Stimulated activated CD8-positive, alpha-beta memory T cell treated with anti-CD3 and anti-CD28 coated beads, Interleukin-7, amount 100 ng/mL, for 1 hour (primary cell): ENCODE data around the gene ITM2C.

Source experiments
- DNase-seq, 2 donors: peaks; one replicate each; pipeline ENCODE4 v3.0.0-alpha.2; 2020; ENCODE audit warnings: low read depth in 2 of 2

ITM2C gene, protein sequence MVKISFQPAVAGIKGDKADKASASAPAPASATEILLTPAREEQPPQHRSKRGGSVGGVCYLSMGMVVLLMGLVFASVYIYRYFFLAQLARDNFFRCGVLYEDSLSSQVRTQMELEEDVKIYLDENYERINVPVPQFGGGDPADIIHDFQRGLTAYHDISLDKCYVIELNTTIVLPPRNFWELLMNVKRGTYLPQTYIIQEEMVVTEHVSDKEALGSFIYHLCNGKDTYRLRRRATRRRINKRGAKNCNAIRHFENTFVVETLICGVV

GRCh38 chr2:230864605-230865306 lies at the start of gene ITM2C:
Gene ITM2C, plus strand, starts transcription at chr2:230864942. Its CDS starts 84 bp downstream, at chr2:230865026.
- peak; percentile 44 to 56 for DNase-seq

- no peak for DNase-seq
Measured at GRCh38 chr2:230815088-230815487, 49.7 kb upstream of the ITM2C start.

- DNase-seq = no peak
Measured at GRCh38 chr2:230816735-230817134, 48.0 kb upstream of the ITM2C start.

DNA sequence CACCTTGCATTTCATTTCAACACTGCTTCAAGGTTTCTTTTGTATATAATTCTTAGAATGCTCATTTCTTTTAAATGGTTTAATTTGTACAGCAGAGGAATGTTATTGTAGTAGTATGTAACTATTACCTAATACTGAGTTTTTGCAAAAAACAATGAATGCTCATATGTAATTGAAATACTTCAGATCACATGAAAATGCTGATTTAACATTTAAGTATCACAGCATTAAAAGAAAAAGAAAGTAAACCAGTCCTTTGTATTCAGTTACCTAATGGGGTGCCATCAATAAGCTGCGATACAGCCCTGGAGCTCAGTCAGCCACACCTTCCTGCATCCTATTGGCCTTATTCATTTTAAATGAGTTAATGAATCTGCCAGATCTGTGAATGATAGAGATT lies 45.3 kb upstream of the ITM2C start:
- DNase-seq = no peak

DNA sequence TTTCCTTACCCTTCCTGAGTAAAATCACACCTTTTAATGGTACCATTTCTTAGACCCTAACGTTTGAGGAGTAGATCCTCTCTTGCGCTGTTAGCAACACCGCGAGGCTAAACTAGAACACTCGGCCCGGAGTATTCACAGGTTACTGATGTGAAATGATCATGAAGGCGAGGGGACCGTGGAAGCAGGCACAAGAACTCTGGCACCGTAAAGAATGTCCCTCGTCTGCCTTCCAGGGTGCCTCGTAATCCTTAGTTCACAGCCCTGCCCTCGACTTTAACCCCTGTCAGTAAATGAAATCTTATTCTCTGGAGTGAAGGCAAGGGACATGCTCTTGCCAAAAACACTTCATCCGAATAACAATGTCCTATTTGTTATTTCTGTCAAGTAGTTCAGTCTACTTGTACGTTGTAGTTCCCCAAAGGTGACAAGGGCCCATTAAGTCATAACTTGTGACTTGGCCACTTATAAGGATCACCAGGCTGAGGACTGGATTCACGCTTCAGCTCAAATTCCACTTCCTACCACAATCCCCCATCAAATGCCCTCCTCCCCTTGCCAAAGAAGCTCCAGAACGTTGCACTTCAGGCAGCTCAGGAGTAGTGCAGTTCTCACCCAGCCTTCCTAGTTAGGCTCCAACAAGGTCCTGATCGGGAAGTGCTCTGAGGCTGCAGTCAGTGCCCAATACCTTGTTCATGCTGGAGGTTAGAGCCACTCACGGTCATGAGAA lies 43.3 kb upstream of the ITM2C start:
- no peak for DNase-seq

DNA sequence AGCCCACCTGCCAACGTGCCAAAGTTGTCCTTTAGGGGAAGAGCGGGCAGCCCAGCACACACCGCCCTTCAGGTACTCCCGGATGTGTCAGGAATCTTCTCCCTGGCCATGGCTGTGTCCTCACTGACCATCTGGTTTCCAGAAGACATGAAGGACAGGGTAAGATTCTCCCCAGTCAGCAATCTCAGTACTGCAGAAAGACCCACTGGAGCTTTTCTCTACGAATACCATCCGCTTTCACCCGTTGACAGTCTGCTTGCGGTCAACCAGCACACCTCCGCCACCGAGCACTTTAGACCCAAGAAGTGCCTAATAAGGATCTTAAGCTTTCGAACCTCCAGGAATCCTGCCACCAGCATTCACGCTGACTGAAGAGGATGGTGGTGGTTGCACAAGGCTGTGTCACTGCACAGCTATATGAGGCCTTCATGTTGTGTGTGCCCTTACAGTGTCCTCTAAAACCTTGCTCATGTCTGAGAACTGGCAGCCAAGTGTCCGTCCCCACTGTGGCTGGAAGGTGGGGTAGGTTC lies 42.7 kb upstream of the ITM2C start:
- DNase-seq = no peak

- no peak for DNase-seq
Measured at GRCh38 chr2:230823264-230823964, 41.3 kb upstream of the ITM2C start.

DNA sequence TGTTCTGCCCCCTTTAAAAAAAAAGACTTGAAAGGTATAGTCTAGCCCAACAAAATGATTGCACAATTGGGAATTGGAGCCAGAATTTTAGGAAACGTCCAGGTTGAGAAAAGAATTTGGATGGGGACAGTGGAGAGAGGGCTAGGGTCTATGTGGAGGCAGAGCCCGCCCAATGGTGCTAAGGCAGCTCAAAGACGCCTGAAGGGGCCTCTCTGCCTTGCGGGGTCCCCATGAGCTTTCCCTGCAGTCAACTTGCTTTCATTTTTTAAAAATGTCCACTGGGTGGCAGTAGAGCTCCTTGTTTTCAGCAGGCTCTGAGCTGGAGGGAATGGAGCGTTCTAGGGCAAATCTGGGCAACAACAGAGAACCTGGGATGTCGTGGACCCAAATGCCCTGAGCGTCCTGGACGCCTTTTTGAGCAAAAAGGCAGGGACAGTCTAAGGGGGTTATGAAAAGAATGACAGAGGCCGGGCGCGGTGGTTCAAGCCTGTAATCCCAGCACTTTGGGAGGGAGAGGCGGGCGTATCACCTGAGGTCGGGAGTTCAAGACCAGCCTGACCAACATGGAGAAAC lies 40.2 kb upstream of the ITM2C start:
- DNase-seq = peak; percentile 5 to 12

GRCh38 chr2:230825354-230825753 lies 39.4 kb upstream of the ITM2C start:
- DNase-seq = no peak

DNA sequence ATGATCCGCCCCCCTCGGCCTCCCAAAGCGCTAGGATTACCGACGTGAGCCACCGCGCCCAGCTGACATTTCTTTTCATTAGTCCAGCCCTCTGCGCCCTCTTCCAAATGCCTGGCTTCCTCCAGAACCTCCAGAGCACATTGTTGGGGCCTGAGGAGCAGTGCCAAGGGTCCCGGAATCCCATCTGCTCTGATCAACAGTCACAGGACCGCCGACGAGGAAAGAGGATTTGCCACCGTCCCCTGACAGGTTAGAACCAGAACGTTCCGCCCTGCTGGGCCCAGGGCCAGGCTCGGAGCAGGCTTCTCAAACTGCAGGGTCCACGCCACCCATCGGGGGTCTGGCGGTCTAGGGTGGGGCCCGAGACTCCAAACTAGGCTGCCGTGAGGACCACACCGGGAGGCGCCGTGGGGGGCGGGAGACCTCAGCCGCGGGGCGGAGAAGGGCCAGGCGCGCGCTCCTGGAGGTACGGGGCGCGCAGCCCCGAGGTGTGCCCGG lies 36.9 kb upstream of the ITM2C start:
- no peak for DNase-seq

DNA sequence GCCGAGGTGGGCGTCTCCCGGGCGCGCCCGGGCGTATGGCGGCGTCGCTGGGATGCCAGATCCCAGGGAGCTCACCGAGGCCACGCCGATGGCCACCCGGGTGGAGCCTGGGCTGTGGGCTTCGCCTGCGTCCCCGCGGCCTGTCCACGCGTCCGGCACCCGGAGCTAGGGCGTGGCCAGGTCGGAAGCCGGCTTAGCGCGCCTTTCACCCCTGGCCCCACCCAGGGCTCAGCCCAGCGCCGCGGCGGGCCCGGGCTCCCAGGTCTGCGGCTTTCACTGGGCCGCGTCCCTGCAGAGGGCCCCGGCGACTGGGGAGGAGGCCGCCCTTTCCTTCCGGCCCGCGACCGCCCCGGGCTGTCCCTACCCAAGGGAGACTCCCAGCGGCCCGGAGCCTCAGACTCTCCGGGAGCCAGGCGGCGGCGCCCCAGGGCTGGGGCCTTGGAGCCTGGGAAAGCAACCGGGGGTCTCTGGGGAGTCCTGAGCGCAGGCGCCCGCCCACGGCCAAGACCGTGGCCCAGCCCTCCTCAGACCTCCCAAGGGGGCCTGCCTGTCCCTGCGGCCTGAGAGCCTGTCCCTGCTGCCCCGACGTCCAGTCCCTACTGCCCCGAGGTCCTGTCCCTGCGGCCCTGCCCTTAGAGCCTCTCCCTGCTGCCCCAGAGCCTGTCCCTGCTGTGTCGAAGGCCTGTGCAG lies 36.3 kb upstream of the ITM2C start:
- DNase-seq = no peak

GRCh38 chr2:230829293-230829692 lies 35.4 kb upstream of the ITM2C start:
- DNase-seq = no peak

DNA sequence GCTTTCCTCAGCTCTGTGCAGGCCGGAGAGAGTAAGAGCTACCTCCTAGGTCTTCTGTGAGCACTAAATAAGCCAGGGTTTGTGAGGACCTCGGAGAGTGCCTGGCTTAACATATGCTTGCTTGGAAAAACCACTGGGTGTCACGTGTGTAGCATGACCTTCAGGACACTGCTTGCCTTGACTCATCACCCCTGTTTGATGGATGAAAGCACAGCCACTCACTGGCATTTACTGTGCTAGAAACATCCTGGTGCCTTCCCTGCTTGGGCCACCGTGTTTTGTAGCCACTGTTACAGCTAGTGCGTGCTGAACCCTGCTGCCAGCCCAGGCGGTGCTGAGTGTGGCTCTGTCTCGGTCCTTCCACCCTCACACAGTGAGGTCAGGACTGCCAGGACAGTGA lies 34.8 kb upstream of the ITM2C start:
- no peak for DNase-seq

DNA sequence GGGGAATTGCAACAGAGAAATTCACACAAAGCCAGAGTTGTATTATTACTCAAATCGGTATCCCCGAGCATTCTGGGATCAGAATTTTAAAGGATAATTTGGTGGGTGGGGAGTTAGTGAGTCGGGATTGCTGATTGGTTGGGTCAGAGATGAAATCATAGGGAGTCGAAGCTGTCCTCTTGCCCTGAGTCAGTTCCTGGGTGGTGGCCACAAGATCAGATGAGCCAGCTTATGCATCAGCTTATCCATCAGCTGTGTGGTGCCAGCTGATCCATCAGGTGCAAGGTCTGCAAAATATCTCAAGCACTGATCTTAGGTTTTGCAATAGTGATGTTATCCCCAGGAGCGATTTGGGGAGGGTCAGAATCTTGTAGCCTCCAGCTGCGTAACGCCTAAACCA lies 34.3 kb upstream of the ITM2C start:
- no peak for DNase-seq

DNA sequence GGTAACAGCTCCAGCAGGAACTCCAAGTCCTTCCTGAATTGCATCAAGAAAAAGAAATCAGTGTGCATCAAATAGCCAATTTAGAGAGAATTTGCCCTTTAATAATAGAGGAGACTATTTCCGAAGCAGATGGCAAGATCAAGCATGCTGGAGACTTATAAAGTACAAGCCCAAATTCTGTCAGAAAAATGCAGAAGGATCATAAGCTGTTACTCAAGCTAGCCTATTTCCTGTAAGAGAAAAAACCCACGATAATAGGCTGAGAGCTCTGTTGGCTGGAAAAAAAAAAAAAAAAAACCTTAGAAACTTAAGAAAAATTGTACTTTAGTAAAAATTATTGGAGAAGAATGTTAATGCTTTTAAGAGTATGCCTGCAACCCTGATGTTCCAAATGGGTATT lies 24.4 kb upstream of the ITM2C start:
- no peak for DNase-seq

DNA sequence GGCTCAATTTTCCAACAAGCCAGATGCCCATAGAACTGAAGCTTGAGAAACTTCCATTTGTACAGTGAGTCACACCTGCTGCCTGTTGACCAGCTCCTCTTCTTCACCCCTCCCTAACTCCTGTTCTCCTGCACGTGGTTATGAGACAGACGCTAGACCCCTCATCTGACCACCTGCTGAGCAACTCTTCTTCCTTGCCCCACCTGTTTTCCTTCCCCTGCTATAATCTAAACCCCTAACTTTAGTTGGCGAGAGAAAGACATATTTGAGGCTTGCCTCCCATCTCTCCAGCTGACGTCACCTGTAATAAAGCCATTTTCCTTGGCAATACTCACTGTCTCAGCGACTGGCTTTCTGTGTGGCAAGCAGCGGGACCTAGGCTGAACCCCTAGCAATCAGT lies 22.3 kb upstream of the ITM2C start:
- DNase-seq = no peak

- no peak for DNase-seq
Measured at GRCh38 chr2:230843132-230843531, 21.6 kb upstream of the ITM2C start.

GRCh38 chr2:230846360-230846759 lies 18.4 kb upstream of the ITM2C start:
- DNase-seq = no peak

DNA sequence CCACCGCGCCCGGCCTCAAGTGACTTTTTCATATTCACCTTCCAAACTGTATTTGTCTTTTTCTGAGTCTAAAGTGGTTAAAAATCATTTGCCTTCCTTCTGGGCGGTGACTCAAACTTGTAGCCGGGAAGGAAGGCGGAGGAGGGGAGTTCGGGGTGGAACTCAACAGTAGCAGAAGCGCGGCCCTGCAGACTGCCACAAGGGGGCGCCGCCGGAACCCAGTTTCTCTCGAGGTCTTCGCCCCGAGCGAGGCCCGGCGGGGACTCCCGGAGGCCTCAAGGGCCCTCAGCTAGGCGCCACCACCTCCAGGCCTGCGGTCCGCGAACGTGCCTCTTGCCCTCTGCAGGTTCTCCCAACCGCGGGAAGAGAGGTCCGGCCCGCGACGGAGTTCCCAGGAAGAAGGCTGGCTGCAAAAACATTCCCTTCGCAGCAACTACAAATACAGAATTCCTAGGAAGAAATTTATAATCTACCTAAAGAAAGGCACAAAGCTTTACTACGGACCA lies 16.8 kb upstream of the ITM2C start:
- peak; percentile 75 to 88 for DNase-seq

GRCh38 chr2:230849633-230850357 lies 14.9 kb upstream of the ITM2C start:
- DNase-seq = peak; percentile 43 to 64
